ENCODE measurements around the gene AATF.

- TF ChIP-seq CTCF (IDR thresholded peaks at IDR 0.05; ENCODE audit: insufficient read depth, low read length) (no peak), POLR2AphosphoS5 (IDR thresholded peaks at IDR 0.05; ENCODE audit: low read depth) (no peak), REST (IDR thresholded peaks at IDR 0.05; ENCODE audit: insufficient replicate concordance, low read depth) (no peak)
Observed at GRCh38 chr17:37106049-37106448, 157.3 kb downstream of the AATF start.

Data from HL-60 (cell line).